Astrocyte of the spinal cord (primary cell): Measurements from ENCODE around the gene UBE2E2.
"Not testable (repeated sequence)": the region's sequence is repeated elsewhere in the genome, so short reads cannot be mapped to it uniquely, and the experiment has no call there.

Experiments
- DNase-seq: peaks from one replicate; pipeline ENCODE4 v3.0.0; 2011; ENCODE audit warnings: low read depth, low spot score
- H3K4me3 ChIP-seq: 2 replicates; pipeline ENCODE4 v1.5.1; 2011; ENCODE audit warnings: low read depth, mild to moderate bottlenecking, low read length, moderate library complexity
- CTCF ChIP-seq: IDR thresholded peaks from 2 replicates; pipeline ENCODE4 v1.5.1; 2012; ENCODE audit warnings: low read depth, mild to moderate bottlenecking, low read length, inconsistent platforms
- in situ Hi-C: cut with HindIII; loops from 2 replicates; pipeline ENCODE4 v1.10.0; 2017; ENCODE audit warnings: low sequenced_read_pairs

Gene UBE2E2

GRCh38 chr3:23612296-23612891, 409.3 kb downstream of the UBE2E2 start:
- in situ Hi-C loops = no loop called here
- DNase-seq = peak; percentile 43
- H3K4me3 ChIP-seq = no peak overlapping the region
- no peak for TF ChIP-seq CTCF

- no peak for TF ChIP-seq CTCF
- no peak overlapping the region for H3K4me3 ChIP-seq
- in situ Hi-C loops = no loop called here
- DNase-seq = no peak
These were observed 411.9 kb downstream of the UBE2E2 start for GRCh38 chr3:23615068-23615467.

GRCh38 chr3:23618475-23618874, 415.3 kb downstream of the UBE2E2 start:
- DNase-seq, in situ Hi-C loops, H3K4me3 ChIP-seq: not testable (repeated sequence)

GRCh38 chr3:23619705-23620637, 416.8 kb downstream of the UBE2E2 start:
- in situ Hi-C loops = no loop called here
- H3K4me3 ChIP-seq = no peak overlapping the region
- TF ChIP-seq CTCF = no peak
- no peak for DNase-seq

GRCh38 chr3:23620638-23621015, 417.5 kb downstream of the UBE2E2 start:
- no peak for TF ChIP-seq CTCF
- H3K4me3 ChIP-seq = no peak overlapping the region
- DNase-seq = no peak
- in situ Hi-C loops = no loop called here

- no peak for TF ChIP-seq CTCF
- peak; percentile 59 for DNase-seq
- in situ Hi-C loops = no loop called here
- H3K4me3 ChIP-seq = no peak overlapping the region
These were observed 420.7 kb downstream of the UBE2E2 start for GRCh38 chr3:23623844-23624243.

- no peak for TF ChIP-seq CTCF
- no peak overlapping the region for H3K4me3 ChIP-seq
- no peak for DNase-seq
- in situ Hi-C loops = no loop called here
These were observed 421.2 kb downstream of the UBE2E2 start for GRCh38 chr3:23624305-23624704.
